ENCODE measurements around the gene PIP4K2A. TPM values are rescaled to one million over a fixed set of nuclear protein-coding genes. Genes with fewer than 3 reads are reported as not detected.
A peak's percentile ranks its signal among the peaks of the same experiment; 100 is the strongest.

The PIP4K2A gene
- total RNA-seq, 4 donors from 2014 or later: 29.3 to 52.4 (median 34.5) TPM

GRCh38 chr10:22740180-22740579 is 25.8 kb upstream of the PIP4K2A start:
- H3K27me3 ChIP-seq: no peaks in the 10 kb centered on the region
- no peak overlapping the region for H3K4me3 ChIP-seq
- no peaks in the 10 kb centered on the region for H3K9me3 ChIP-seq
- no peak for TF ChIP-seq POLR2A (IDR thresholded peaks at IDR 0.05)
- TF ChIP-seq EP300 (IDR thresholded peaks at IDR 0.05): no peak
- TF ChIP-seq, protein P1, sequence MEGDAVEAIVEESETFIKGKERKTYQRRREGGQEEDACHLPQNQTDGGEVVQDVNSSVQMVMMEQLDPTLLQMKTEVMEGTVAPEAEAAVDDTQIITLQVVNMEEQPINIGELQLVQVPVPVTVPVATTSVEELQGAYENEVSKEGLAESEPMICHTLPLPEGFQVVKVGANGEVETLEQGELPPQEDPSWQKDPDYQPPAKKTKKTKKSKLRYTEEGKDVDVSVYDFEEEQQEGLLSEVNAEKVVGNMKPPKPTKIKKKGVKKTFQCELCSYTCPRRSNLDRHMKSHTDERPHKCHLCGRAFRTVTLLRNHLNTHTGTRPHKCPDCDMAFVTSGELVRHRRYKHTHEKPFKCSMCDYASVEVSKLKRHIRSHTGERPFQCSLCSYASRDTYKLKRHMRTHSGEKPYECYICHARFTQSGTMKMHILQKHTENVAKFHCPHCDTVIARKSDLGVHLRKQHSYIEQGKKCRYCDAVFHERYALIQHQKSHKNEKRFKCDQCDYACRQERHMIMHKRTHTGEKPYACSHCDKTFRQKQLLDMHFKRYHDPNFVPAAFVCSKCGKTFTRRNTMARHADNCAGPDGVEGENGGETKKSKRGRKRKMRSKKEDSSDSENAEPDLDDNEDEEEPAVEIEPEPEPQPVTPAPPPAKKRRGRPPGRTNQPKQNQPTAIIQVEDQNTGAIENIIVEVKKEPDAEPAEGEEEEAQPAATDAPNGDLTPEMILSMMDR (IDR thresholded peaks at IDR 0.05): no peak
- no peak overlapping the region for H3K27ac ChIP-seq
- WGBS, 2 donors: 86 to 93% methylated on average over 2 of the region's 2 CpGs
- no peaks in the 10 kb centered on the region for H3K36me3 ChIP-seq
- no peak for DNase-seq (ENCODE audit: low spot score in 2 of 2)
- H3K4me1 ChIP-seq: no peaks in the 10 kb centered on the region

DNA sequence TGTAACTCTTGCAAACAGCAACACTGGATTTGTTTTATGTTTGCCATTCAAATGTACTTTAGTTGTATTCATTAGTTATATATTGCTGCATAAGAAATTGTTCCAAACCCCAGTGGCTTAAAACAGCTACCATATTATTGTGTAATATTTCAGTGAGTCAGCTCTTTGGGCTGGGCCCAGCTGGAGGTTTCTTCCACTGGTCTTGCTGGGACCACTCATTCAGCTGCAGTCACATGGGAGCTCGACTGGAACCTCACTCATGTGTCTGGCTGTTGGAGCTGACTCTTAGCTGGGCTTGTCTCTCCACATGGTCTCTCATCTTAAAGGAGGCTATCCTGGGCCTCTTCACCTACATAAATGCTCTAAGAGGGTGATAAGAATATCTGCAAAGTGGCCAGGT is 23.2 kb upstream of the PIP4K2A start:
- Histone ChIP-seq H3K27me3 (no peaks in the 10 kb centered on the region), H3K4me1 (no peaks in the 10 kb centered on the region), H3K36me3 (no peaks in the 10 kb centered on the region), H3K27ac (no peak overlapping the region), H3K9me3 (no peaks in the 10 kb centered on the region), H3K4me3 (no peak overlapping the region)
- TF ChIP-seq, protein P1 (IDR thresholded peaks at IDR 0.05): no peak
- TF ChIP-seq POLR2A (IDR thresholded peaks at IDR 0.05) (no peak), EP300 (IDR thresholded peaks at IDR 0.05) (no peak)
- peak in 1 of 2 donors; percentile 20 for DNase-seq (ENCODE audit: low spot score in 2 of 2)
- 44 to 46% methylated on average over 1 of the region's 1 CpG for WGBS, 2 donors

- Histone ChIP-seq H3K4me3 (no peak overlapping the region), H3K9me3 (no peaks in the 10 kb centered on the region), H3K36me3 (no peaks in the 10 kb centered on the region), H3K27ac (no peak overlapping the region), H3K27me3 (no peaks in the 10 kb centered on the region), H3K4me1 (no peaks in the 10 kb centered on the region)
- TF ChIP-seq, protein P1 (IDR thresholded peaks at IDR 0.05): no peak
- TF ChIP-seq POLR2A (IDR thresholded peaks at IDR 0.05) (no peak), EP300 (IDR thresholded peaks at IDR 0.05) (no peak)
- DNase-seq (ENCODE audit: low spot score in 2 of 2): no peak
These were observed 21.8 kb upstream of the PIP4K2A start for GRCh38 chr10:22736134-22736533.

GRCh38 chr10:22733992-22734391 is 19.6 kb upstream of the PIP4K2A start:
- Histone ChIP-seq H3K4me3 (no peak overlapping the region), H3K27ac (no peak overlapping the region), H3K27me3 (no peaks in the 10 kb centered on the region), H3K9me3 (no peaks in the 10 kb centered on the region), H3K36me3 (no peaks in the 10 kb centered on the region), H3K4me1 (no peaks in the 10 kb centered on the region)
- DNase-seq (ENCODE audit: low spot score in 2 of 2): no peak
- no peak for TF ChIP-seq POLR2A (IDR thresholded peaks at IDR 0.05)
- TF ChIP-seq, protein P1 (IDR thresholded peaks at IDR 0.05): no peak
- TF ChIP-seq EP300 (IDR thresholded peaks at IDR 0.05): no peak
- WGBS, 2 donors: 73 to 75% methylated on average over 3 of the region's 3 CpGs

- no peak overlapping the region for H3K4me3 ChIP-seq
- WGBS, 2 donors: 64 to 81% methylated on average over 3 of the region's 3 CpGs
These were observed 13.3 kb upstream of the PIP4K2A start for GRCh38 chr10:22727663-22728062.

More at GRCh38 chr10:22727663-22728062, 13.3 kb upstream of the PIP4K2A start:
- H3K27ac ChIP-seq: no peak overlapping the region
- H3K9me3 ChIP-seq: no peaks in the 10 kb centered on the region
- DNase-seq (ENCODE audit: low spot score in 2 of 2): no peak
- no peaks in the 10 kb centered on the region for H3K36me3 ChIP-seq
- H3K27me3 ChIP-seq: no peaks in the 10 kb centered on the region
- peaks cover 0 to under 1% (median 0%) of the 10 kb centered on the region in 4 donors for H3K4me1 ChIP-seq
- TF ChIP-seq EP300 (IDR thresholded peaks at IDR 0.05): no peak
- no peak for TF ChIP-seq POLR2A (IDR thresholded peaks at IDR 0.05)
- TF ChIP-seq, protein P1 (IDR thresholded peaks at IDR 0.05): no peak
